ENCODE measurements around the gene TOX3.

GRCh38 chr16:52471650-52472370, 75.1 kb downstream of the TOX3 start:
- TF ChIP-seq NR3C1 (IDR thresholded peaks at IDR 0.05), result no peak
- TF ChIP-seq HDAC2 (IDR thresholded peaks at IDR 0.05), result no peak
- no peak for TF ChIP-seq NFE2L2 (conservative IDR thresholded peaks at IDR 0.05; ENCODE audit: low read length)
- TF ChIP-seq CHD4 (IDR thresholded peaks at IDR 0.05; ENCODE audit: borderline replicate concordance), result no peak
- no peak for TF ChIP-seq RAD21 (conservative IDR thresholded peaks at IDR 0.05 in 1 of 2, IDR thresholded peaks at IDR 0.05 in 1 of 2)
- TF ChIP-seq, protein P1, sequence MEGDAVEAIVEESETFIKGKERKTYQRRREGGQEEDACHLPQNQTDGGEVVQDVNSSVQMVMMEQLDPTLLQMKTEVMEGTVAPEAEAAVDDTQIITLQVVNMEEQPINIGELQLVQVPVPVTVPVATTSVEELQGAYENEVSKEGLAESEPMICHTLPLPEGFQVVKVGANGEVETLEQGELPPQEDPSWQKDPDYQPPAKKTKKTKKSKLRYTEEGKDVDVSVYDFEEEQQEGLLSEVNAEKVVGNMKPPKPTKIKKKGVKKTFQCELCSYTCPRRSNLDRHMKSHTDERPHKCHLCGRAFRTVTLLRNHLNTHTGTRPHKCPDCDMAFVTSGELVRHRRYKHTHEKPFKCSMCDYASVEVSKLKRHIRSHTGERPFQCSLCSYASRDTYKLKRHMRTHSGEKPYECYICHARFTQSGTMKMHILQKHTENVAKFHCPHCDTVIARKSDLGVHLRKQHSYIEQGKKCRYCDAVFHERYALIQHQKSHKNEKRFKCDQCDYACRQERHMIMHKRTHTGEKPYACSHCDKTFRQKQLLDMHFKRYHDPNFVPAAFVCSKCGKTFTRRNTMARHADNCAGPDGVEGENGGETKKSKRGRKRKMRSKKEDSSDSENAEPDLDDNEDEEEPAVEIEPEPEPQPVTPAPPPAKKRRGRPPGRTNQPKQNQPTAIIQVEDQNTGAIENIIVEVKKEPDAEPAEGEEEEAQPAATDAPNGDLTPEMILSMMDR (IDR thresholded peaks at IDR 0.05), result no peak
- TF ChIP-seq KDM1A (IDR thresholded peaks at IDR 0.05; ENCODE audit: low read depth), result no peak
- no peak for TF ChIP-seq CHD2 (IDR thresholded peaks at IDR 0.05; ENCODE audit: low read length, partially characterized antibody)
